HG03469 (cell line): ENCODE measurements around the gene UFSP1.

Experiments
- ATAC-seq: cut with Tn5 transposase; IDR thresholded peaks from one replicate; pipeline ENCODE4 v1.9.1; 2021; ENCODE audit warnings: mild to moderate bottlenecking, moderate library complexity, moderate number of reproducible peaks; ENCODE audit not compliant: unreplicated experiment

Gene UFSP1

DNA sequence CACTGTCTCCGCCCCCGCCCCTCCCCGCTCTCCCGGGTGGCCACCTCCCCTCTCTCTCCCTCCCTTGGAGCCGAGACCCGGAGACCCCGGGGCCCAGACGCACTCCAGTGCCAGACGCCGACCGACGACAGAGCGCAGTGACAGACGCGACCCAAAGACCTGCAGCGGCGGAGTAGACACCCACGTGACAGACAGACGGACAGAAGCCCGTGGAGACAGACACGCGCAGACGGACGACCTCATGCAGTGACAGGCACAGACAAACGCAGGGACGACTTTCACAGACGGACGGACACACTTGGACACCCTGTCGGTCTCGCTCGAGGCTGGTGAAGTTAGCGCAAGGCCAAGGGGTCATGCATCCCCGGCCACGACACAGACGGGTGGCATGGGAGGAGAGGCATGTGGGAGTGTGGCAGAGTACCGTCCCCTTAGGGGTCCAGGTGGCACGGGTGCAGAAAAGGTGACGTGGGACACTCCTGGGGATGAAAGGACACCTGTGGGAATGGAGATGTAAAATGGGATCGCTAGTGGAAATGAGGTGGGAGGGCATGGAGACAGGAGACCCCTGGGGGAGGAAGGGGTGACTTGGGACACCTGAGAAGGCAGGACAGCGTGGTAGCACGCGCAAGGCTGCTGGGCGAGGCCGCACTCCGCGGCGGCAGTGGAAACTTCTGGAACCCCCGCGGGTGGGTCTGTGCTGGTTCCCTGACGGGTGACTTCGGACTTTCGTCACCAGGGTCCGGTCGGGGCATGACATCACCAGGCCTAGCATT is 6.6 kb upstream of the UFSP1 start:
- ATAC-seq = no peak

DNA sequence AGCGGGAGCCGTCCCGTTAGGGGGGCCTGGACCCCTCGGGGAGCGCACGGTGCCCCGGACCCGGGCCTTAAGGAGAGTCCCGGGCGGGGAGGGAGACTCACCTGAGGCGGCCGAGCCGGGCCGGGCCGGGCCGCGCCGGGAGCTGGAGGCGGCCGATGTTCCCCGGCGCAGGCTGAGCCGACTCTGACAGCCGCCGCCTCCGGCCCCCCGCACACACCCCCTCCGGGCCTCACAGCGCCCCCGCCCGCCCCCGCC is 6.1 kb upstream of the UFSP1 start, which contains the start of gene ACHE:
ACHE (minus strand) TSS at position 188 of the 255 bp plus-strand sequence. CDS start 1,656 bp downstream, outside the sequence.
- ATAC-seq = no peak

DNA sequence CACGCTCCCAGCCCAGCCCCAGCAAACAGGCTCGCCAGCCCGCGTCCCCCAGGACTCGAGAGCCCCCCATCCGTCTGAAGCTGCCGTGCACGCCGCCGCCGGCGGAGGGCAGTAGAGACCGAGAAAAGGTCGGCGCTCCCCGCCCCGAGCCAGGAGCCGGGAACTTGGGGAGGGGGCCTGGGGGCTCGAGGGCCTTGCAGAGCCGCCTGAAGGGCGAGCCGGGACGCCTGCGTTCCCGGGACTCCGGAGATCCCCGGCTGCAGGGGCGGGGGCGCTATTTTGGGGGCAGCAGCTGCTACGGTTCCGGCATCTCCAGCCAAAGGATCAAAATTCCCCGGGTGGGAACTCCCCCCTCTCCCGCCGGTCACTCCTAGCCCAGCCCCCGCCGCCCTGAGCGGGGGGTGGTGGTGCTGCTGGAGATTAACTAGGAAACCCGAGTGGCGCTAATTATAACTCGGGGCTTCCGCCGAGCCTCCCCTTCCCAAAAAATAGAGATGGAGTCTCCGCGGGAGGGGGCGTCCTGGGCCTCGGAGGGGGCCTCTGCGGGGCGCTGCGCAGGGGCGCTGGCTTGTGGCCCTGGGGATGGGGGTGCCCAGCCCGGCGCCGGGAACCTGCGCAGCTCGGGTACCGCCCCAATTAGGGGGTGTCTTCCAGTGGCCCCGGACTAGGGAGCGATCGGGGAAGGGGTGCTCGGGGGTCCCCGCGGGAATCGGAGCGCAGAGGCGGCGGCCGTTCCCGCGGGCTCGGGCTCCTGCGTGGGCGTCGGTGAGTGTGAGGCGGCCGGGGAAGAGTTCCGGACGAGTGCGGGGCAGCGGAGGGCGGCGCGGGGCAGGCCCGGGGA is 5.6 kb upstream of the UFSP1 start:
- ATAC-seq = no peak

DNA sequence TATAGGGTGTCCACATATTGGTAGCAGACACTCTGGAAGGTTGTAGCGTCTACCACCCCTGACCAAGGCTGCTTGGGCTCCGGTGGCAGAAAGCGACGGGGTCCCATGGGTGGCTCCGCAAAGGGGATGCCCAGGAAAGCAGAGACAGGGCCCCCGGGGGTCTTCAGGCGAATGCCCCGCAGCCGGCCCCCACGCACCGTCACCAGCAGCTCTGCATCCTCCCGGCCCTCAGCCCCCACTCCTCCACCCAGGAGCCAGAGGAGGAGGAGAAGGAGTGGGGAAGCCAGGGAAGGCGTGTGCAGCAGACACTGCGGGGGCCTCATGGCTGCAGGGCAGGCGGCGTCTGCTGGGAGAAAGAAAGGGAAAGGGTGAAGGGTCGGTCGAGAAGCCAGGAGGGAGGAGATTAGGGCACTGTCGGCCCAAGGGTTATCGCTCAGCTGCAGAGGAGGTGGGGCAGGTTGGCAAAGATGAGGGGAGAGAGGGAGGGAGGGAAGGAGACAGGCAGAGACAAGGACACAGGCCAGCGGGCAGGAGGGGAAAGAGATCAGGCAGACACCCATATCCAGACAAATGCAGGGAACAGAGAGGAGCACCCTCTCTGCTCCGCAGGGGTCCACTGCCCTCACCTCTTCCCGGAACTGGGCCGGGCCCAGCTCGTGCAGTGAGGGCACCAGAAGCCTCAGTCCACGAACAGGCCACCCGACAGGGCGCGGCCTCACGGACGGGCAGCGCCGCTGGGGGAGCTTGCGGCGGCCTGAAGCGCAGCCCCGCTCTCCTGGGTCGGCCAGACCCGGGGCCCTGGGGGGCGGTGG is 4.6 kb upstream of the UFSP1 start:
- ATAC-seq = no peak

DNA sequence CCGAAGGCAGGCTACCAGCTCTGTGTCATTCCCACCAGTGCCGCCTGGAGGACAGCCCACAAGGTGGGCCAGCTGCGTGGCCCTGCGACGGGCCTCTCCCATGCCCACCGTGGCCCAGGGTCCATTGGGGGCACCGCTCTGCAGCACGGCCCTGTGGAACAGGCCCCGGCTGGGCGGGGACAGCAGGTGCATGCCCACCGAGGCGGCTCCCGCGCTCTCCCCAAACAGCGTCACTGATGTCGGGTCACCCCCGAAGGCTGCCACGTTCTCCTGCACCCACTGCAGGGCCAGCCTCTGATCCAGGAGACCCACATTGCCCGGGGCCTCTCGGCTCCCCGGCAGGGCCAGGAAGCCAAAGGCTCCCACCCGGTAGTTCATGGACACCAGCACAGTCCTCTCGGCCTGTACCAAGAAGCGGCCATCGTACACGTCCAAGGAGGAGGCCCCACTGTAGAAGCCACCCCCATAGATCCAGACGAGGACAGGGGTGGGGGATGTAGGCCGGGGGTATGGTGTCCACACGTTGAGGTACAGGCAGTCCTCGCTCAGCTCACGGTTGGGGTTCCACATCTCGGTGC is 3.9 kb upstream of the UFSP1 start:
- no peak for ATAC-seq

DNA sequence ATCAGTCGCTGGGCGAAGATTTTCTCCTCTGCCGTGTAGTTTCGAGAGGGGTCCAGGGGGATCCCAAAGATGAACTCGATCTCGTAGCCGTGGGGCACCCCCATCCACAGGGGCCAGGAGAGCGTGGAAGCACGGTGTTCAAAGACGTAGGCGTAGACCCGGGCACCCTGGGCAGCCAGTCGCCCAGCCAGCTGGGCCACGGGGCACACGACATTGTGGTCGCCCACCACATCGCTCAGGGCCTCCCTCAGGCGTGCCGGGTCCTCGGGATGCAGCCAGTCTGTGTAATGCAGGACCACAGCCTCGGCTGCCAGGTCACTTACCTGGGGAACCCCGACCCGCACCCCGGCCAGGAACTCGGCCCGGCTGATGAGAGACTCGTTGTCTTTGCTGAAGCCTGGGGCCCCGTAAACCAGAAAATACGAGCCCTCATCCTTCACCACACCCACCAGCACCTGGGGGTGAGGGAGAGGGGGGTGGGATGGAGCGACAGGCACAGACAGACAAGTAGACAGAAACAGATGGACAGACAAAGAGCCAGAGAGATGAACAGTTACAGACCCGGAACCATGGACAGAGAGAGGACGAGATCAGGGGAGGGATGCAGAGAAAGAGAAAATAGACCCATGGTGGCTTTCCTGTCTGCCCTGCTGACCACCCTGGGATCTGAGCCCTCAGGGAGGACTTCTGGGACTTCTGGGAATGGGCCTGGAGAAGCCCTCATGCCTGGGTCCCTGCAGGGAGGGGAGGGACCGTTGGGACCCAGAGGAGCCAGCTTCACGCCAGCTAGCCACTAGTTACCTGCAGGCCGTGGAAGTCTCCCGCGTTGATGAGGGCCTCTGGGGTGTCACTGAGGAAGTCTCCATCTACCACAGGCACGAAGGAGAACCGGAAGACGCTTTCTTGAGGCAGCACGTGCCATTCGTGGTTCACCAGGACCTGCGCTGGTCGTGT is 3.1 kb upstream of the UFSP1 start:
- no peak for ATAC-seq

DNA sequence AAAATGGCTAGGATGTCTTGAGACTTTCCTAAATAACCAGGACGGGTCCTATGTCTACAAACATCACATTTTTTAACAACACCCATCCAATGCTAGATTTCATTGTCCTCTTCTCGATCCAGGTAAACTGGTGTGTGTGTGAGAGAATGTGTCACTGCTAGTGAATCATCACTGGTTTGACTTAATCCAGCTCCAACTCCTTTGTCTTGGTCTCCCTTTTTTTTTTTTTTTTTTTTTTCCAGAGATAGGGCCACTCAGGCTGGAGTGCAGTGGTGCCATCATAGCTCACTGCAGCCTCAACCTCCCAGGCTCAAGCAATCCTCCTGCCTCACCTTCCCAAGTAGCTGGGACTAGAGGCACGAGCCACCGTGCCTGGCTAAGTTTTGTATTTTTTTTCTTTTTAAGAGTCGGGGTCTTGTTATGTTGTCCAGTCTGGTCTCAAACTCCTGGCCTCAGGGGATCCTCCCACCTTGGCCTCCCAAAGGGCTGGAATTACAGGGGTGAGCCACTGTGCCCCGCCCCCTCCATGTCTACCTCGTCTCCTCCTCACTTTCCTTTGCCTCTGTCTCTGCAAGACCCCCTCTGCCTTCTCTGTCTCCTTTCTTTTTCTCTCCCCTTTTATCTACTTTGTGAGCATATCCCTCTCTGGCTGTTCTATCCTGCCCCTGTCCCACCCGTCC is 2.2 kb upstream of the UFSP1 start:
- ATAC-seq = no peak

DNA sequence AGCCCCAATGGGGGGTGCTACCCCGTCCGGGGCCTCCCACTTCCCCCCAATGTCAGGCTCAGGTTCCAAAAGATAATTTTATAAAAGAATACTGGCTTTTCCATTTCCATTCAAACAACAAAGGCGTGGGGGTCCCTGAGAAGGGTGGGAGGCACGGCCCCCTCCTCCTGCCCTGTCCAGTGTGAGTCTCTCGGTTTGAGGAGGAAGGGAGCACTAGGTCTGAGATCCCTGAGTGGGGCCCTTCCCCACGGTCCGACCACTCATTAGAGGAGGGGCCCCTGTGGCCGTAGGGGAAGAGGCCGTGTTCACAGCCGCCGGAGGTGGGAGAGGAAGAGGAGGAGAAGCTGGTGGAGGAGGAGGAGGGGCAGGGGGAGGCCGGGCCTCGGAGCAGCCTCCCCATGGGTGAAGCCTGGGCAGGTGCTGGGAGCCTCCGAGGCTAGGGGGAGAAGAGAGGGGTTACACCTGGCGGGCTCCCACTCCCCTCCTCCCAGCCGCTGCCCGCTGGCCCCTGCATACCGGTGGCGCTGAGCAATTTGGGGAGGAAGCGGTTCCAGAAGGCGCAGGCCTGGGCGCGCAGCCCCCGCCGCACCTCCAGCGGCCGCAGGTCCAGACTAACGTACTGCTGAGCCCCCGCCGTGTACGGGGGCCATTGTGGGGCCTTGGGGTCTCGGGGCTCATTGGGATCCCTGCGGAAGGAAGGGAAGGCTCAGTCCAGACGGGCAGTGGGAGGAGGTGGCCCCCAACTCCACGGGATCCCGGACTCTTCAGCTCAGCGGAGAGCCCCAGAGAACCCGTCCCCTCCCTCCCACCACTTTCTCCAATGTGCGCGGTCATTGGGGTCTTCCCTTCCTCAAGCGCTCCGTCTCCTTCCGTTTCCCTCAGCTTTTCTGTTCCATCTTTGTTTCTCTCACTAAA is 1.4 kb upstream of the UFSP1 start:
- no peak for ATAC-seq

DNA sequence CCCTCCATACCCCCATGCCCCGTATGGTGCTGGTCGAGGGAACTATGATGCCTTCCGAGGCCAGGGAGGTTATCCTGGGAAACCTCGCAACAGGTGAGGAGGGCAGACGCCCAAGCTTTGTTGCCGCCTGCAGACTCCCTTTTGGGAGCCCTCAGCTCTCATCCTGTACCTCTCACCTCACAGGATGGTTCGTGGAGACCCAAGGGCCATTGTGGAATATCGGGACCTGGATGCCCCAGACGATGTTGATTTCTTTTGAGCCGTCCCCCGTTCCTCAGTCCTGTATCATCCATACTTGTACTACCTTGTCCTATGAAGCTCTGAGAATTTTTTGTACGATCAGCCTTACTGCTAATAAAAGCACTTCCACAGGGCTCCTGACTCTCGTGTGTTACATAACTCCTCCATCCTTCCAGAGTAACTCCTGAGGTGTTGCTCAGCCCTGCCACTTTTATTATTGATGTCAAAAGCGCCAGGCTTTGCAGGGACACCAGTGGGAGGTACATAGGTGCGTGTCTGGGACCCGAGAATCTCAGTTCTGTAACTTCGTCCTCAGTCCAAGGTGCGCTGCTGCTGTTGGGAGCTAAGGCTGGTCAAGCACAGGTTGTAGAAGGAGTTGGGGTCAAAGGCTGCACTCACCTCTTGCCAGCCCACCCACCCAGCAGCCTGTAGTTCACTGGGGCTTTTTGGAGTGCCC is 1.1 kb downstream of the UFSP1 start:
- ATAC-seq = no peak

DNA sequence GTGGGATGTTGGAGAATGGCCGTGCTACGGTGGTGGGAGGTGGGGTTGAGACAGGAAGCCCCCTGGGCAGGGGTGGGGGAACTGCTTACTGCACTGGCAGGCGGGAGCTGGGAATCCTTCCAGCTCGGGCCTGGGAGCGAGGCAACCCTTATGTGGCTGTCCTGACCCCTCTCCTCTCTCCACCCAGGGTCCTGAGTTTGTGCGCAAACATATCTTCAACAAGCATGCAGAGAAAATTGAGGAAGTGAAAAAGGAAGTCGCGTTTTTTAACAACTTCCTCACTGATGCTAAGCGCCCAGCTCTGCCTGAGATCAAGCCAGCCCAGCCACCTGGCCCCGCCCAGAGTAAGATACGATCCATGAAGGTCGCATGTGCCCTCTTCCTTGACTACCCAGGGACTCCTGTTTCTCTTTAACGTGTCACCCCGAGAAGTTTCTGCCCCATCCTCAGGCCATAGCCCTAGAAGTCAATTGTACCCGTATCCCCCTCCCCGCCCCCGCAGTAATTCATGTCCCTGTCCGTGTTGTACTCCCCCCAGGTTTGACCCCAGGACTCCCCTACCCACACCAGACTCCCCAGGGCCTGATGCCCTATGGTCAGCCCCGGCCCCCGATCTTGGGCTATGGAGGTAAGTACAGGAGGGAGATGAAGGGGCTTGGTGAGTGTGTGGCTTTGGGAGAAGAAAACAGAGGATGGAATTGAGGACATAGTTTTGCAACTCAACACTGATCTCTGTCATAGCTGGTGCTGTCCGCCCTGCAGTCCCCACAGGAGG is 1.8 kb downstream of the UFSP1 start:
- ATAC-seq = peak; percentile 34

DNA sequence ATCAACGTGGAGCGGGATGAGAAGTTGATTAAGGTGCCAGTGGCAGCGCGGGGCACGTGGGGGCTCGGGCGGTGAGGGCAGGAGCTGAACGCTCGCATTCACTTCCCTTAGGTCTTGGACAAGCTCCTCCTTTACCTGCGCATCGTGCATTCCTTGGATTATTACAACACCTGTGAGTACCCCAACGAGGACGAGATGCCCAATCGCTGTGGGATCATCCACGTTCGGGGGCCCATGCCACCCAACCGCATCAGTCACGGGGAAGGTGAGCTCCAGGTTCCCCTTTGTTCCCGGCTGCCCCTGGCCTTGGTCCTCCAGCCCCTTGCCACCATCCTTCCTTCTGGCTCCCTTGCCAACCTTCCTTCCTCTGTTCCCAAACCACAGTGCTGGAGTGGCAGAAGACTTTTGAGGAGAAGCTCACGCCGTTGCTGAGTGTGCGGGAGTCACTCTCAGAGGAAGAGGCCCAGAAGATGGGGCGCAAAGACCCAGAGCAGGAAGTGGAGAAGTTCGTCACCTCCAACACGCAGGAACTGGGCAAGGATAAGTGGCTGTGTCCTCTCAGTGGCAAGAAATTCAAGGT is 2.5 kb downstream of the UFSP1 start:
- ATAC-seq = no peak

DNA sequence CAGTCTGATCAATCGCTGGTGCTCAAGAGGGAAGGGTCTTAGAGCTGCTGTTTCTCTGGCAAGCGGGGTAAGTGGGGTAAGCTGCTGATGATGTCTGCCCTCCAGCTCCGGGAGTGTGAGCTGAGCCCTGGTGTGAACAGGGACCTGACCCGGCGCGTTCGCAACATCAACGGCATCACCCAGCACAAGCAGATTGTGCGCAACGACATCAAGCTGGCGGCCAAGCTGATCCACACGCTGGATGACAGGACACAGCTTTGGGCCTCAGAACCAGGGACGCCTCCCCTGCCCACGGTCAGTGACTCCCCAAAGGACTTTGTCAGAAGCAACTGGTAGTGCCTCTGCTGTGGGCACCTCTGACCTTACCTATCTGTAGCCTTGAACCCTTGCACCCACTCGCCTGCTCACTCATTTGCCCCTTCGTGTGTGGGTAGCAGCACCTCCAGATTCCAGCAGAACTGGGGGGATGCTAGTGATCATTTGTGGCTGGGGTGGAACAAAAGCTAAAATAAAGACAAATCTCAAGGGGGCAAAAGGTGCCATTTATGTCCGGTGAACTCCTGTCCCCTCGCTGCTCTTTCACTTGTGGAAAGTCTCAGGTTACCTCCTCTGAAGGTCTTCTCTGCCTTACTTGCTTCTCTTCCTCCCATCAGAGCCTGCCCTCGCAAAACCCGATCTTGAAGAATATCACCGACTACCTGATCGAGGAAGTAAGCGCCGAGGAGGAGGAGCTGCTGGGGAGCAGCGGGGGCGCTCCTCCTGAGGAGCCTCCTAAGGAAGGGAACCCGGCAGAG is 3.2 kb downstream of the UFSP1 start:
- ATAC-seq = no peak

DNA sequence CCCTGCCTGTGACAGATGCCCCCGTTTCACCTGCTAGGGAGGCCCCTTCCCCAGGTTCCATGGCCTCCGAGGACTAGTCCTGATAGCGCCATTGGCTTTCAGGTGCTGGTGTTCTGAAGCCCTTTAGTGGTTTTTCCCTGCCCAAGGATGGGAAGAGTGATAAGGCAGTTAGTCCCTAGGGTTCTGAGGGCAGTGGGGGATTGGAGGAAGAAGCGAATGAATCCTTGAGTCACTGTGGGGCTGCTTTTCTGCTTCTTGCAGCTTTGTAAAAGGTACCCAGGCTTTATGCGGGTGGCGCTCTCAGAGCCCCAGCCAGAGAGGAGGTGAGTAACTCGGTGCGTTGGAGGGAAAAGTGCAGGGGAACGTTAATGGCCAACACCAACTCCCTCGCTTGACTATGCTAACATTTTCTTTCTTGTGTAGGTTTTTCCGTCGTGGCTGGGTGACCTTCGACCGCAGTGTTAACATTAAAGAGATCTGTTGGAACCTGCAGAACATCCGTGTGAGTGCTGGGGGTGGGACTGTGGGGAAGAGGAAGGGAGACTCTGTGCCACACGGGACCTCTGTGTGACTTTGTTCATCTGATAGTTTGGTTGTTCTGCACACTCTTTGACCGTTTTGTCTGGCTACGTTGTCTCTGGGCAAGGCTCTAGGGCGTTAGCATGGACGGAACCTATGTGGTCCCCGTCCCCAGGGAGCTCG is 3.9 kb downstream of the UFSP1 start:
- no peak for ATAC-seq

DNA sequence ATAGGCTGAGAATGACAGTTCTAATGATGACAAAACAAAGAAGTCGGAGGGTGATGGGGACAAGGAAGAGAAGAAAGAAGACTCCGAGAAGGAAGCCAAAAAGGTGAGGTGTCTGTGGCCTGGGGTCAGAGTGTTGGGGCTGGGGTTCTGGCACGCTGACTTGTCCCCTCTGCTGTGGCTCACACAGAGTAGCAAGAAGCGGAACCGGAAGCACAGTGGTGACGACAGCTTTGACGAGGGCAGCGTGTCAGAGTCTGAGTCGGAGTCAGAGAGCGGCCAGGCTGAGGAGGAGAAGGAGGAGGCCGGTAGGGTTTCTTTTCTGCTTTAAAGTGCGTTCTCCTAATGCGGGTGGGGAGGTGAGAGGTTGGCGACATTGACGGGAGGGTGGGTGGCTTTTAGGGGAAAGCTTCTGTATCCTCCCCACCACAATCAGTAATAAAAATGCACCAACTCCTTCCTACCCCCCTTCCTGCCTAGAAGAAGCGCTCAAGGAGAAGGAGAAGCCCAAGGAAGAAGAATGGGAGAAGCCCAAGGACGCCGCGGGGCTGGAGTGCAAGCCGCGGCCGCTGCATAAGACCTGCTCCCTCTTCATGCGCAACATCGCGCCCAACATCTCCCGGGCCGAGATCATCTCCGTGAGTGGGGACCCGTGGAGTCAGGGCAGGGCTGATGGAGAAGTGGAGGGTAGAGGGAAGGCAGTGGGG is 4.6 kb downstream of the UFSP1 start:
- ATAC-seq = no peak
